A549 (cell line): ENCODE results near the gene ALDH1B1. TPM values are rescaled to one million over a fixed set of nuclear protein-coding genes. Genes with fewer than 3 reads are reported as not detected.

Experiments
- ATAC-seq, 2 experiments: fragments of 200-7000 bp in 1 of 2; fragments of >200 bp in 1 of 2; cut with Nextera tagmentation in 1 of 2; cut with Tn5 transposase in 1 of 2; 3 replicates each; pipeline versions ENCODE4 v1.8.0 to v1.9.1; 2018 to 2020; ENCODE audit warnings: mild to moderate bottlenecking in 1 of 2, moderate library complexity in 1 of 2
- CTCF ChIA-PET: fragments of 300-600 bp; sonication (Branson Sonifier 250); formaldehyde crosslinking; extraction: SDS; loops from one replicate; lab custom pipeline; 2021; ENCODE audit warnings: antibody characterized with exemption, inconsistent platforms; lab: Yijun Ruan, JAX
- POLR2A ChIA-PET: fragments of 350-600 bp; formaldehyde crosslinking; extraction: SDS; loops from one replicate; lab custom pipeline; 2021; ENCODE audit warnings: antibody characterized with exemption, inconsistent platforms; lab: Yijun Ruan, JAX
- DNase-seq, 2 experiments: peaks; one replicate each; pipeline versions ENCODE4 v3.0.0 to v3.0.0-alpha.2; 2011 to 2016; ENCODE audit warnings: low read depth in 1 of 2, low spot score in 1 of 2
- FAIRE-seq: peaks from 2 replicates; lab custom pipeline; 2011; peaks lifted over from hg19 to GRCh38; lab: Jason Lieb, UNC
- H3K27ac ChIP-seq, 2 experiments: fragments of >200 bp; sonication (Bioruptor Twin); formaldehyde crosslinking; 3 replicates each; pipeline ENCODE4 v1.5.1; 2016 to 2017
- H3K4me1 ChIP-seq: fragments of >200 bp; sonication (Bioruptor Twin); formaldehyde crosslinking; 3 replicates; pipeline ENCODE4 v1.6.1; 2016
- H3K4me2 ChIP-seq: fragments of >200 bp; sonication (Bioruptor Twin); formaldehyde crosslinking; 3 replicates; pipeline ENCODE4 v1.6.1; 2016
- H3K4me3 ChIP-seq: fragments of >200 bp; sonication (Bioruptor Twin); formaldehyde crosslinking; 3 replicates; pipeline ENCODE4 v1.5.1; 2016
- H3K9me3 ChIP-seq: fragments of >200 bp; sonication (Bioruptor Twin); formaldehyde crosslinking; 3 replicates; pipeline ENCODE4 v1.6.1; 2016
- CEBPB ChIP-seq, 2 experiments: fragments of >200 bp in 1 of 2; sonication (Bioruptor Twin) in 1 of 2; formaldehyde crosslinking in 1 of 2; IDR thresholded peaks; 2 replicates each; pipeline ENCODE4 v1.6.1; 2012 to 2016
- CHD2 ChIP-seq: fragments of 150-350 bp; IDR thresholded peaks from 2 replicates; pipeline ENCODE4 v1.6.1; 2014; ENCODE audit warnings: low read length; ENCODE audit not compliant: partially characterized antibody
- CHD4 ChIP-seq: fragments of 200-600 bp; sonication (generic); IDR thresholded peaks from 2 replicates; pipeline ENCODE4 v1.6.1; 2016; ENCODE audit warnings: antibody characterized with exemption, mild to moderate bottlenecking, borderline replicate concordance
- EHF ChIP-seq: fragments of 250-450 bp; sonication (Bioruptor Pico); IDR thresholded peaks from 2 replicates; pipeline ENCODE4 v1.5.0; 2020; ENCODE audit warnings: mild to moderate bottlenecking
- EHMT2 ChIP-seq: fragments of 200-600 bp; sonication (generic); IDR thresholded peaks from 2 replicates; pipeline ENCODE4 v1.6.1; 2016; ENCODE audit warnings: antibody characterized with exemption, low read depth, mild to moderate bottlenecking, moderate library complexity
- FOXS1 ChIP-seq: fragments of 250-450 bp; sonication (Bioruptor Pico); IDR thresholded peaks from 2 replicates; pipeline ENCODE4 v1.5.0; 2020; ENCODE audit warnings: mild to moderate bottlenecking, moderate library complexity
- HDAC2 ChIP-seq: fragments of 200-600 bp; sonication (generic); IDR thresholded peaks from 2 replicates; pipeline ENCODE4 v1.6.1; 2016
- KDM1A ChIP-seq: fragments of 200-600 bp; sonication (generic); IDR thresholded peaks from 2 replicates; pipeline ENCODE4 v1.6.1; 2016; ENCODE audit warnings: low read depth, mild to moderate bottlenecking
- KDM5A ChIP-seq: fragments of 200-600 bp; sonication (generic); IDR thresholded peaks from 2 replicates; pipeline ENCODE4 v1.6.1; 2016; ENCODE audit warnings: antibody characterized with exemption, mild to moderate bottlenecking
- MAZ ChIP-seq: fragments of 150-350 bp; IDR thresholded peaks from 2 replicates; pipeline ENCODE4 v1.6.1; 2014; ENCODE audit warnings: antibody characterized with exemption, low read depth, low read length, borderline replicate concordance
- RARB ChIP-seq: fragments of 250-450 bp; sonication (Bioruptor Pico); IDR thresholded peaks from 2 replicates; pipeline ENCODE4 v1.8.0; 2021; ENCODE audit warnings: mild to moderate bottlenecking, moderate library complexity
- RFX5 ChIP-seq: fragments of 450-650 bp; IDR thresholded peaks from 2 replicates; pipeline ENCODE4 v1.7.1; 2014; ENCODE audit warnings: antibody characterized with exemption, mild to moderate bottlenecking, moderate library complexity
- ZNF302 ChIP-seq: fragments of 250-450 bp; sonication (Bioruptor Pico); IDR thresholded peaks from 2 replicates; pipeline ENCODE4 v1.9.0; 2021; ENCODE audit warnings: inconsistent platforms, mild to moderate bottlenecking, moderate library complexity
- WGBS: methylation state at CpG from one replicate; pipeline ENCODE4 v1.1.6; 2017; ENCODE audit errors: missing lambda C conversion rate; 5-methylcytosine and 5-hydroxymethylcytosine counted together
- polyA plus RNA-seq, 4 experiments: library from polyadenylated mRNA; depleted of rRNA in 3 of 4; stranded (reverse); fragments of >200 nt; fragmentation: RNase III in 1 of 4; extraction: RNeasy Plus Mini Kit Qiagen cat#74134 plus additional on column Dnase treatment in 1 of 4; gene quantifications; 2 replicates in 3 of 4; 3 replicates in 1 of 4; pipeline ENCODE4 v1.2.3, GENCODE V29; 2011 to 2017
- TF ChIP-seq, protein P1 (sequence below): IDR thresholded peaks from 2 replicates; pipeline ENCODE4 v1.6.1; 2012
- TF ChIP-seq, protein P2 (sequence below): fragments of >200 bp; sonication (Bioruptor Twin); formaldehyde crosslinking; IDR thresholded peaks from 3 replicates; pipeline ENCODE4 v1.5.1; 2016

ALDH1B1 gene
- polyA plus RNA-seq, 2 of the 4 experiments (the other 2 are of a cell fraction) = 40.2 to 71.8 TPM

DNA sequence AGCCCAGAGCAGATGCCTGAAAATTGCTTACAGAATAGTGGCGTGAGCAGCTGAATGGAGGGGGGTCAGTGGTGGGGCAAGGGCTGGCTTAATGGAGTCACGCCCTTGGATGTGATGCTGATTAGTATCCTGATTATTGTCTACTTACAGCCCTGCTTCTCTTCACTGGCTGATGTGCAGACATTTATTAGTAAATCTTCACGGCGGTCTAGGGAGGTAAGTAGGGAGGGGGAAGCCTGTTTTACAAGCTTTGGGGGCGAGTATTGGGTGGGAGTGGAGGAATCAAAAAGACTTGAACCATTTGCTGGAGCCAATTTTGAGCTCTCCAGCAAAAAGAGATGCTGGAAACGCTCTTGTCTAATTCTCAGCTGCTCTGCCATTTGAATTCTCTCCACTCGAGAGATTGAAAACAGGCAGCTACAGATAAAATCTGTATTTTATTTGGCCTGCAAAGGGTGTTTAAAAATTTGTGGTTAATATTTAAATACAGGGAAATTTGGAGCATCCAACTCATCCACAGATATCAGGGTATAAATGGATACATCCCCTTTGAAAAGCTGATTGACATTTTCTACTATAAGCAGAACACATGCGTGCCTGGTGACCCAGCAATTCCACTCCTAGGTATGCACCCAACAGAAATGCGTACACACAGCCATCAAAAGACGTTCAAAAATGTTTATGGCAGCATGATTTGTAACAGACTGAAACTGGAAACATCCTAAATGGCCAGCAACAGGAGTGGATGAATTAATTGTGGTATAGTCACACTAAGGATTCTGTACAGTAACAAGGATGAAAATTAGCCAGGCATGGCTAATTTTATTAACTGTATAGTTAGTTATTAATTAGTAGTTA lies 19.5 kb upstream of the ALDH1B1 start:
- FAIRE-seq (no peak), DNase-seq (no peak), ATAC-seq (no peak)
- H3K9me3 ChIP-seq = no peaks in the 10 kb centered on the region
- H3K27ac ChIP-seq = no peak overlapping the region
- no peak overlapping the region for H3K4me3 ChIP-seq
- ChIA-PET POLR2A (no interaction called here), CTCF (interaction anchor here (0.8 to 4.5 kb wide), 14 partner anchors 9 to 459 kb away, joined by 3 to 35 read pairs (median 4); no protein-coding TSS in a partner anchor)
- H3K4me1 ChIP-seq = no peaks in the 10 kb centered on the region
- H3K4me2 ChIP-seq = no peak overlapping the region
- TF ChIP-seq FOXS1 (CRISPR knock-in tag) (no peak), ZNF302 (CRISPR knock-in tag) (no peak), CHD2 (no peak)
- 60% methylated on average over 10 of the region's 10 CpGs for WGBS

DNA sequence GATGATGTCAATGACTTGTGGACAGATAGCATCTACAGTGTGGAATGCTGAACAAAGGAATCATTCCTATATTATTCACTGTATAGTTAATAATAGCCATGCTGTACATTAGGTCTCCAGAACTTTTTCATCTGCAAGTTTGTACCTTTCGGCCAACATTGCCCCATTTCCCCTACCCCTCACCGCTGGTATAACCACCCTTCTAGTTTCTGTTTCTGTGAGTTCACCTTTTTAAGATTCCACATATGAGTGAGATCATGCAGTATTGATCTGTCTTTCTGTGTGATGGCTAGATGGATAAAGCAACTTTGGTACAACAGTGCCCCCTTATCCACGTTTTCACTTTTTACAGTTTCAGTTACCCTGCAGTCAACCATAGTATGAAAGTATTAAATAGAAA lies 18.8 kb upstream of the ALDH1B1 start:
- H3K4me3 ChIP-seq = no peak overlapping the region
- TF ChIP-seq CEBPB (IDR thresholded peaks at IDR 0.05) (no peak), KDM1A (no peak), EHF (CRISPR knock-in tag) (no peak), FOXS1 (CRISPR knock-in tag) (no peak), HDAC2 (no peak), CHD4 (no peak), RARB (no peak)
- TF ChIP-seq, protein P1, sequence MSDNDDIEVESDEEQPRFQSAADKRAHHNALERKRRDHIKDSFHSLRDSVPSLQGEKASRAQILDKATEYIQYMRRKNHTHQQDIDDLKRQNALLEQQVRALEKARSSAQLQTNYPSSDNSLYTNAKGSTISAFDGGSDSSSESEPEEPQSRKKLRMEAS = no peak
- TF ChIP-seq, protein P2, sequence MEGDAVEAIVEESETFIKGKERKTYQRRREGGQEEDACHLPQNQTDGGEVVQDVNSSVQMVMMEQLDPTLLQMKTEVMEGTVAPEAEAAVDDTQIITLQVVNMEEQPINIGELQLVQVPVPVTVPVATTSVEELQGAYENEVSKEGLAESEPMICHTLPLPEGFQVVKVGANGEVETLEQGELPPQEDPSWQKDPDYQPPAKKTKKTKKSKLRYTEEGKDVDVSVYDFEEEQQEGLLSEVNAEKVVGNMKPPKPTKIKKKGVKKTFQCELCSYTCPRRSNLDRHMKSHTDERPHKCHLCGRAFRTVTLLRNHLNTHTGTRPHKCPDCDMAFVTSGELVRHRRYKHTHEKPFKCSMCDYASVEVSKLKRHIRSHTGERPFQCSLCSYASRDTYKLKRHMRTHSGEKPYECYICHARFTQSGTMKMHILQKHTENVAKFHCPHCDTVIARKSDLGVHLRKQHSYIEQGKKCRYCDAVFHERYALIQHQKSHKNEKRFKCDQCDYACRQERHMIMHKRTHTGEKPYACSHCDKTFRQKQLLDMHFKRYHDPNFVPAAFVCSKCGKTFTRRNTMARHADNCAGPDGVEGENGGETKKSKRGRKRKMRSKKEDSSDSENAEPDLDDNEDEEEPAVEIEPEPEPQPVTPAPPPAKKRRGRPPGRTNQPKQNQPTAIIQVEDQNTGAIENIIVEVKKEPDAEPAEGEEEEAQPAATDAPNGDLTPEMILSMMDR = no peak
- ChIA-PET CTCF (interaction anchor here (0.9 to 4.5 kb wide), 6 partner anchors 9 to 460 kb away, joined by 3 to 35 read pairs (median 8); no protein-coding TSS in a partner anchor), POLR2A (no interaction called here)
- no peaks in the 10 kb centered on the region for H3K9me3 ChIP-seq
- no peak for ATAC-seq
- H3K4me2 ChIP-seq = no peak overlapping the region
- no peak for DNase-seq
- 42% methylated on average over 3 of the region's 3 CpGs for WGBS
- FAIRE-seq = no peak
- H3K27ac ChIP-seq = no peak overlapping the region
- no peaks in the 10 kb centered on the region for H3K4me1 ChIP-seq

DNA sequence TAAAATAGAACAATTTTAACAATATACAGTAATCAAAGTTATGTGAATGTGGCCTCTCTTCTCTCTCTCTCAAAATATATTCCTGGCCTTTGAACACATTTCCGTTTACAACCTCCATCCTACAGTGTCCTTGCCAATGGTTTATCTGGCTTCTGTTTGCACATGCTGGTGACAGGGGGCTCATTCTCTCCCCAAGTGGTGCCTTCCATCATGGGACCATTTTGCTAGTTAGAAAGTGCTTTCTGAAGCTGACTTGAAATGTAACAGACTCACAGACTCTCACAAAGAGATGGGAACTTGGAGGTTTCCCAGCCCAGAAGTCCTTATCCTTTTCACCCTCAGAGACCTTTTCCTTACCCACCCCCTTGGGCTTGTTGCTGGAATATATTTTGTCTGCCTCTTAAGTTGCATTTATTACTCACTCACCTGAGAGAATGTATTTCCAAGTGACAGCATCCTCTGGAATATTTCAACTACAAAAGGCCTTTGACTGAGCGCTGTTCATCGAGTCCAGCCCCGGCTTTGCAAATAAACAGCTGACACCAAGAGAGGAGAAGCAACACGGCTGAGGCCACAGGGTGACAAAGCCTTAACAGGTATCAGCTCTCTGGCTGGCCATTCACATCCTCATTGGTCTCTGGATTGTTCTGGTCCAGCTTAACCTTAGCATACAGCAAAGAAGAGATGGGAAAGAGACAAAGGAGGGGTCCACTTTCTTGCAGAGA lies 17.5 kb upstream of the ALDH1B1 start:
- H3K4me3 ChIP-seq = no peak overlapping the region
- ATAC-seq (no peak), FAIRE-seq (no peak), DNase-seq (no peak)
- 75% methylated on average over 5 of the region's 5 CpGs for WGBS
- H3K4me1 ChIP-seq = no peaks in the 10 kb centered on the region
- CTCF ChIA-PET = interaction anchor here (0.6 to 3.0 kb wide), 9 partner anchors 10 to 462 kb away, joined by 3 to 15 read pairs (median 6); partner anchors contain the start of gene ALDH1B1
- no peak overlapping the region for H3K27ac ChIP-seq
- no peak overlapping the region for H3K4me2 ChIP-seq
- POLR2A ChIA-PET = no interaction called here
- no peaks in the 10 kb centered on the region for H3K9me3 ChIP-seq
- TF ChIP-seq EHMT2 (no peak), RFX5 (no peak)
- TF ChIP-seq, all 56 proteins: peak for 0

DNA sequence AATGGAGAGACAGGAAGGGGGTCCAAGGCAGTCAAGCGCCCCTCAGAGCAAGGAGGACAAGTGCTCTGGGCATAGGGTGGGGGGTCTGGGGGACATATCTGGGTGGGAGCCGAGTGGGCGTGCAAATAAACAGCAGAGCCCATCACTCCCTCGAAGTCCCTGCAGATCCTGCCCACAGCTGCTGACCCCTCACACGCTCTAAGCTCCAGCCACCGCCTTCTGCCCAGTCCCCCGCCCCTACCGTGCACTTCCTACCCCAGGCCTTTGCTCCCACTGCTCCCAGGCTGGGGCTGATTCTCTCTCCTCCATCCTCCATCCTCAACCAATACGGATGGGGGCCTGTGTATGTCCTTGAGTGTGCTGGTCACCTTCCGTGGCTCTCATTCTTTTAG lies 16.9 kb upstream of the ALDH1B1 start:
- ChIA-PET POLR2A (no interaction called here), CTCF (interaction anchor here (0.6 to 3.0 kb wide), 7 partner anchors 10 to 462 kb away, joined by 3 to 15 read pairs (median 8); partner anchors contain the start of gene ALDH1B1)
- no peak for TF ChIP-seq KDM5A
- TF ChIP-seq MAZ = no peak
- no peak for ATAC-seq
- H3K4me3 ChIP-seq = no peak overlapping the region
- no peak for FAIRE-seq
- no peak overlapping the region for H3K27ac ChIP-seq
- no peak for DNase-seq
- H3K4me1 ChIP-seq = peaks cover 3% of the 10 kb centered on the region
- H3K9me3 ChIP-seq = no peaks in the 10 kb centered on the region
- 72% methylated on average over 10 of the region's 10 CpGs for WGBS
- H3K4me2 ChIP-seq = no peak overlapping the region
